Astrocyte (in vitro differentiated cells and primary cell): ENCODE data around the gene TCEANC2. TPM values are rescaled to one million over a fixed set of nuclear protein-coding genes. Genes with fewer than 3 reads are reported as not detected.

Experiments used
- DNase-seq: peaks from one replicate; pipeline ENCODE4 v3.0.0-alpha.2; 2010; ENCODE audit warnings: low read depth
- FAIRE-seq: peaks from 2 replicates; lab custom pipeline; 2011; peaks lifted over from hg19 to GRCh38; lab: Jason Lieb, UNC
- H2AFZ ChIP-seq: 2 replicates; pipeline ENCODE4 v1.6.0; 2012; ENCODE audit warnings: low read depth, low read length, inconsistent platforms
- H3K27ac ChIP-seq: 2 replicates; pipeline ENCODE4 v1.5.1; 2011; ENCODE audit warnings: low read depth, low read length, inconsistent platforms
- H3K27me3 ChIP-seq: 2 replicates; pipeline ENCODE4 v1.6.0; 2011; ENCODE audit warnings: low read length, inconsistent platforms; ENCODE audit not compliant: insufficient read depth
- H3K36me3 ChIP-seq: 2 replicates; pipeline ENCODE4 v1.5.1; 2011; ENCODE audit warnings: low read length, inconsistent platforms; ENCODE audit not compliant: insufficient read depth
- H3K4me1 ChIP-seq: 2 replicates; pipeline ENCODE4 v1.5.1; 2011; ENCODE audit warnings: low read length, inconsistent platforms; ENCODE audit not compliant: insufficient read depth
- H3K4me2 ChIP-seq: 2 replicates; pipeline ENCODE4 v1.6.0; 2012; ENCODE audit warnings: low read length, inconsistent platforms
- H3K4me3 ChIP-seq: 2 replicates; pipeline ENCODE4 v1.5.1; 2011; ENCODE audit warnings: low read depth, mild to moderate bottlenecking, low read length, inconsistent platforms; ENCODE audit not compliant: insufficient read depth
- H3K79me2 ChIP-seq: 2 replicates; pipeline ENCODE4 v1.6.0; 2012; ENCODE audit warnings: mild to moderate bottlenecking, low read length, inconsistent platforms; ENCODE audit not compliant: insufficient read depth
- H3K9ac ChIP-seq: 2 replicates; pipeline ENCODE4 v1.6.0; 2012; ENCODE audit warnings: mild to moderate bottlenecking, low read length, inconsistent platforms
- H3K9me3 ChIP-seq: 2 replicates; pipeline ENCODE4 v1.5.1; 2012; ENCODE audit warnings: low read depth, mild to moderate bottlenecking, low read length, inconsistent platforms; ENCODE audit not compliant: insufficient read depth
- H4K20me1 ChIP-seq: 2 replicates; pipeline ENCODE4 v1.6.0; 2012; ENCODE audit warnings: low read length, inconsistent platforms; ENCODE audit not compliant: insufficient read depth
- H3K27ac Mint-ChIP-seq: one replicate; pipeline ENCODE4 v1.8.0; 2021; ENCODE audit warnings: mild to moderate bottlenecking, mixed read lengths; ENCODE audit not compliant: unreplicated experiment
- H3K27me3 Mint-ChIP-seq: one replicate; pipeline ENCODE4 v1.8.0; 2021; ENCODE audit warnings: low read depth, mixed read lengths; ENCODE audit not compliant: unreplicated experiment
- H3K36me3 Mint-ChIP-seq: one replicate; pipeline ENCODE4 v1.8.0; 2021; ENCODE audit warnings: low read depth, mixed read lengths; ENCODE audit not compliant: unreplicated experiment
- H3K4me1 Mint-ChIP-seq: one replicate; pipeline ENCODE4 v1.8.0; 2021; ENCODE audit warnings: low read depth, mixed read lengths; ENCODE audit not compliant: unreplicated experiment
- H3K4me3 Mint-ChIP-seq: one replicate; pipeline ENCODE4 v1.8.0; 2021; ENCODE audit warnings: mild to moderate bottlenecking, moderate library complexity, mixed read lengths; ENCODE audit not compliant: unreplicated experiment
- H3K9me3 Mint-ChIP-seq: one replicate; pipeline ENCODE4 v1.8.0; 2021; ENCODE audit warnings: mild to moderate bottlenecking, mixed read lengths; ENCODE audit not compliant: unreplicated experiment
- CTCF ChIP-seq: IDR thresholded peaks from 2 replicates; pipeline ENCODE4 v1.5.1; 2011; ENCODE audit warnings: low read depth, mild to moderate bottlenecking, inconsistent platforms, low read length, moderate library complexity; ENCODE audit not compliant: insufficient read depth
- EZH2 ChIP-seq: IDR thresholded peaks from 2 replicates; pipeline ENCODE4 v1.6.1; 2012; ENCODE audit warnings: mild to moderate bottlenecking, low read length, inconsistent platforms; ENCODE audit not compliant: insufficient read depth
- total RNA-seq: library from RNA; stranded (reverse); gene quantifications from 2 replicates; pipeline ENCODE4 v1.2.1, GENCODE V29; 2021

TCEANC2 gene
- total RNA-seq, 1 donor from 2014 or later, result 4.6 TPM

- Histone ChIP-seq H3K4me3 (no peak overlapping the region), H3K79me2 (no peaks in the 10 kb centered on the region), H3K9me3 (no peaks in the 10 kb centered on the region), H3K27me3 (peaks cover 4% of the 10 kb centered on the region), H3K36me3 (no peaks in the 10 kb centered on the region), H3K27ac (peak overlapping the region; percentile 74), H4K20me1 (no peaks in the 10 kb centered on the region), H2AFZ (peak overlapping the region; percentile 48), H3K9ac (peak overlapping the region; percentile 61), H3K4me2 (peak overlapping the region; percentile 64), H3K4me1 (peaks cover 34% of the 10 kb centered on the region)
- no peak overlapping the region for H3K4me3 Mint-ChIP-seq
- no peaks in the 10 kb centered on the region for H3K36me3 Mint-ChIP-seq
- H3K9me3 Mint-ChIP-seq, result no peaks in the 10 kb centered on the region
- H3K4me1 Mint-ChIP-seq, result peaks cover 11% of the 10 kb centered on the region
- no peak for TF ChIP-seq CTCF
- no peak for TF ChIP-seq EZH2
- H3K27me3 Mint-ChIP-seq, result peaks cover 16% of the 10 kb centered on the region
- H3K27ac Mint-ChIP-seq, result no peak overlapping the region
- DNase-seq (peak; percentile 11), FAIRE-seq (no peak)
These were observed 64.6 kb downstream of the TCEANC2 start for GRCh38 chr1:54117815-54118563.

DNA sequence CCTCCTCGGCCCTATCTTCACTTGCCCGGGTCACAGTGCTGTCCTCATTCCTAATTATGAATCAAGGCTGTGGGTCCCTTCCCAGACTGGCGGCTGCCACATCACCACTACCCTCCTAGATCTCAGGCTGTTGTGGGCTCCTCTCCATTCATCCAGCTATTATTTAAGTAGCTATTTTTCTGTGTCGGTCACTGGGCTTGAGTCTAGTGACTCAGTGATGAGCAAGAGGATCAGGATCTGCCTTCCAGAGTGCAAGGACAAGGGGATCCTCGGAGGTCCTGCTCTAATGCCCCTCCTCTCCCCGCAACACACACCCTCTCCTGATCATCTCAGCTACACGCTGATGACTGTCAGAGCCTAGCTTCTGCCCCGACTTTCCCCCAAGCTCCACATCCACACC lies 65.3 kb downstream of the TCEANC2 start:
- no peak for TF ChIP-seq EZH2
- TF ChIP-seq CTCF, result no peak
- H3K27ac ChIP-seq, result peak overlapping the region; percentile 74

More for the DNA sequence above, 65.3 kb downstream of the TCEANC2 start:
- H3K36me3 Mint-ChIP-seq, result no peaks in the 10 kb centered on the region
- Histone ChIP-seq H3K36me3 (no peaks in the 10 kb centered on the region), H3K27me3 (peaks cover 4% of the 10 kb centered on the region), H3K9ac (peak overlapping the region; percentile 61), H3K4me3 (no peak overlapping the region), H3K4me2 (peak overlapping the region; percentile 64), H3K4me1 (peaks cover 34% of the 10 kb centered on the region), H2AFZ (peak overlapping the region; percentile 48), H3K9me3 (no peaks in the 10 kb centered on the region), H4K20me1 (no peaks in the 10 kb centered on the region), H3K79me2 (no peaks in the 10 kb centered on the region)
- H3K9me3 Mint-ChIP-seq, result no peaks in the 10 kb centered on the region
- peaks cover 11% of the 10 kb centered on the region for H3K4me1 Mint-ChIP-seq
- H3K27ac Mint-ChIP-seq, result no peak overlapping the region
- FAIRE-seq, result peak; percentile 82
- no peak overlapping the region for H3K4me3 Mint-ChIP-seq
- peaks cover 17% of the 10 kb centered on the region for H3K27me3 Mint-ChIP-seq
- DNase-seq, result peak; percentile 86
